PC-9 (cell line): Measurements from ENCODE around the gene MCTP1.

Experiments used
- CTCF ChIP-seq: fragments of 200-600 bp; sonication (generic); conservative IDR thresholded peaks from 2 replicates; pipeline ENCODE4 v1.6.1; 2017; ENCODE audit warnings: mixed run types, antibody characterized with exemption, mild to moderate bottlenecking, moderate library complexity
- EZH2 ChIP-seq: fragments of 200-600 bp; sonication (generic); IDR thresholded peaks from 2 replicates; pipeline ENCODE4 v1.8.0; 2017; ENCODE audit warnings: antibody characterized with exemption, low read depth

GRCh38 chr5:94693845-94694370, 591.0 kb downstream of the MCTP1 start:
- TF ChIP-seq CTCF: no peak
- TF ChIP-seq EZH2: no peak
